ENCODE data around the gene PLGRKT.

The PLGRKT gene

DNA sequence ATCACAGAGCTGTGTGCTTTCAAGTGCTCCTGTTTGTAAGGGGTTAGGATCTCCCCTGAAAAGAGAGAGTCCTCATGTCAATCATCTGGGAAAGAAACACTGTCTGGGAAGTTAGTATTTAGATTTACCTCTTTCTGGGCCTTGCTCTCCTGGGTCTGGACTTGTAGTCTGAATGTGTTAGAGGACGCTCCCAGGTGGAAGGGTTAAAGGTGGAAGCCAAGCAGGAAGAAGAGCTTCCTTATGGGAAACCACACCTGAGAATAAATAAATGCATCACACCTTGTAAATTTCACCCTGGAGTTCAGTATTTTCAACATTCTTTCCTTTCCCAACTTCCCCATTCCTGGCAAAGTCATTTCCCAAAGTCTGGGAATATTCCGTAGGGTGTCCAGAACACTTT, 1.3 kb downstream of the PLGRKT start:
- no peak for TF ChIP-seq POLR2AphosphoS5 (IDR thresholded peaks at IDR 0.05; ENCODE audit: low read depth, low read length)
- TF ChIP-seq FOXP2 (optimal IDR thresholded peaks at IDR 0.05; ENCODE audit: borderline replicate concordance, extremely low read depth, extremely low read length, insufficient read depth) = no peak
- no peak for TF ChIP-seq SIN3A (IDR thresholded peaks at IDR 0.05; ENCODE audit: borderline replicate concordance, insufficient read depth, low read length)
- no peak for TF ChIP-seq REST (IDR thresholded peaks at IDR 0.05; ENCODE audit: insufficient read depth in 1 of 2, low read depth in 2 of 2, low read length in 2 of 2)
- no peak for TF ChIP-seq TAF1 (IDR thresholded peaks at IDR 0.05; ENCODE audit: borderline replicate concordance, insufficient read depth, low read length)

DNA sequence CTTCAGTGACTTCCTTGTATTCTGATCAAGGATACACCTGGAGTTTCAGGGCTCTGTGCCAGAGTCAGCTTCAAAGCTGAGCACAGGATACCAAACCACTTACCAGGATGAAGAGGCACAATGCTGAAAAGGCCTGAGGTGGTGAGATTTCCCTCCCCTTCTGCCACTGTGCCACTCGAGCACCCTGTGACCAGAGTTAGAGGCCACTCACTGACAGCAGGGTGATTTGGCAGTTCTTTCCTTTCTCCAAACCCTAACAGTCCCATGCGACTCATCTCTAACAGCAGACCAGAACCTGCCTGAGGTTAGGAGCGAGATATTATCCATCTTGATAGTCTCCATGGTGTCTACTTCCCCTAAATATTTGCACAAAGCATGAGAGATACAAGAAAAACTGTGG, 1.8 kb downstream of the PLGRKT start:
- TF ChIP-seq REST (IDR thresholded peaks at IDR 0.05; ENCODE audit: insufficient read depth in 1 of 2, low read depth in 2 of 2, low read length in 2 of 2) (no peak), FOXP2 (optimal IDR thresholded peaks at IDR 0.05; ENCODE audit: borderline replicate concordance, extremely low read depth, extremely low read length, insufficient read depth) (no peak), SIN3A (IDR thresholded peaks at IDR 0.05; ENCODE audit: borderline replicate concordance, insufficient read depth, low read length) (no peak), POLR2AphosphoS5 (IDR thresholded peaks at IDR 0.05; ENCODE audit: low read depth, low read length) (no peak)

GRCh38 chr9:5430912-5431311, 6.8 kb downstream of the PLGRKT start:
- TF ChIP-seq TAF1 (IDR thresholded peaks at IDR 0.05; ENCODE audit: borderline replicate concordance, insufficient read depth, low read length) (no peak), SIN3A (IDR thresholded peaks at IDR 0.05; ENCODE audit: borderline replicate concordance, insufficient read depth, low read length) (no peak), REST (IDR thresholded peaks at IDR 0.05; ENCODE audit: insufficient read depth in 1 of 2, low read depth in 2 of 2, low read length in 2 of 2) (no peak)

DNA sequence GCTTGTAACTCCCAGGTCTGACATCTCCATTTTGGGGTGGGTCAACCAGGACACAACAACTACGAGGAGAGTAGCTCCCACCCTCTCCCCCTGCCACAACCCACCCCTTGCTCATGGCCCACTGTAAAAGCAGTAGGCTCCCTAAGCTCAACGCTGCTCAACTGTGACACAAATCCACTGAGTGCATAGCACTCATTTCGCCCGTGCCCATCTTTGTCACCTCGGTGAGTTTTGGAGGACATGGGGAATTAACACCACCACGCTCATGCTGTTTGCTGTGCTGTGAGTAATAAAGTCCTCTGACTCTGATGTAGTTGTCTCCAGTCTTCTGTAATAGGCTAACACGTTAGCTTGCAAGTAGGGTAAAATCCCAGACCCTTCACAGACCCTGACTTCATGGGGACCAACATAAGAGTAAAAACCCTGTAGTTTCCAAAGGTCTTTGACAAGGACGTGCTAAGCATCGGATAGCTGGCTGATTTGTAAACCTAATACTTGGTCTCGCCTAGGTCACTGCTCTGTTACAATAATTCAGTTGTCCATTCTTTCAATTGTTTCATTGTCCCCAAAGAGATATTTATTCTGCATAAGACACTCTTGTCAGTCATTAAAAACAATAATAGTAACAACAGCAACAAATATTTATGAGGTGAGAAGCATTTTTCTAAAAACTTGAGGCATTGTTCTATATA, 7.7 kb downstream of the PLGRKT start:
- no peak for TF ChIP-seq SIN3A (IDR thresholded peaks at IDR 0.05; ENCODE audit: borderline replicate concordance, insufficient read depth, low read length)
- TF ChIP-seq REST (IDR thresholded peaks at IDR 0.05; ENCODE audit: insufficient read depth in 1 of 2, low read depth in 2 of 2, low read length in 2 of 2) = no peak
- no peak for TF ChIP-seq FOXP2 (optimal IDR thresholded peaks at IDR 0.05; ENCODE audit: borderline replicate concordance, extremely low read depth, extremely low read length, insufficient read depth)
- no peak for TF ChIP-seq POLR2AphosphoS5 (IDR thresholded peaks at IDR 0.05; ENCODE audit: low read depth, low read length)
- TF ChIP-seq TAF1 (IDR thresholded peaks at IDR 0.05; ENCODE audit: borderline replicate concordance, insufficient read depth, low read length) = no peak
